ENCODE measurements around the gene SEC11A. TPM values are rescaled to one million over a fixed set of nuclear protein-coding genes. Genes with fewer than 3 reads are reported as not detected.

SEC11A gene
- total RNA-seq, 4 donors from 2014 or later = 19.9 to 124 (median 83.0) TPM

GRCh38 chr15:84750583-84751092 lies 34.7 kb upstream of the SEC11A start:
- Histone ChIP-seq H3K36me3 (no peaks in the 10 kb centered on the region), H3K27me3 (no peaks in the 10 kb centered on the region), H3K27ac (peak overlapping the region; percentile 99 to 100 (median 100)), H3K4me1 (peaks cover 37 to 80% (median 69%) of the 10 kb centered on the region in 4 donors), H3K9me3 (no peaks in the 10 kb centered on the region), H3K4me3 (peak overlapping the region in 2 of 4 donors; percentile 61 to 88)
- no peak for DNase-seq
- TF ChIP-seq CTCF (IDR thresholded peaks at IDR 0.05) = no peak
- no peak for TF ChIP-seq POLR2A (IDR thresholded peaks at IDR 0.05)
- in situ Hi-C loops (cut with MboI; ENCODE audit: low pct_ligation_motif_present in 1 of 4, low pct_unique_long_range_greater_than_20kb in 1 of 4, low sequenced_read_pairs in 3 of 4) = loop anchor here in 1 of 4 donors (25.0 kb wide), 1 partner anchor 88 kb away; the partner anchor contains the start of genes NMB and WDR73
- intact Hi-C loops (cut with DNase I; ENCODE audit: low total_unique reads) = loop anchor here (5.0 to 10.0 kb wide), 2 partner anchors 33 to 64 kb away; partner anchors contain the start of genes ALPK3 and SEC11A
- WGBS, 2 donors (ENCODE audit: low coverage in 1 of 2) = 10 to 30% methylated on average over 1 to 2 of the region's 2 CpGs

GRCh38 chr15:84749111-84749991 lies 33.4 kb upstream of the SEC11A start:
- Histone ChIP-seq H3K4me1 (peaks cover 33 to 78% (median 62%) of the 10 kb centered on the region in 4 donors), H3K4me3 (peak overlapping the region; percentile 61 to 98 (median 85)), H3K27ac (peak overlapping the region; percentile 99 to 100 (median 100)), H3K27me3 (no peaks in the 10 kb centered on the region), H3K9me3 (no peaks in the 10 kb centered on the region), H3K36me3 (no peaks in the 10 kb centered on the region)
- TF ChIP-seq POLR2AphosphoS5 (IDR thresholded peaks at IDR 0.05) (no peak), POLR2A (IDR thresholded peaks at IDR 0.05) (no peak), EP300 (IDR thresholded peaks at IDR 0.05; ENCODE audit: low read depth) (no peak), CTCF (IDR thresholded peaks at IDR 0.05) (peak in 2 of 5 experiments; percentile 17 to 44)
- in situ Hi-C loops (cut with MboI; ENCODE audit: low pct_ligation_motif_present in 1 of 4, low pct_unique_long_range_greater_than_20kb in 1 of 4, low sequenced_read_pairs in 3 of 4) (no loop called here), intact Hi-C loops (cut with DNase I; ENCODE audit: low total_unique reads) (no loop called here)
- WGBS, 2 donors (ENCODE audit: low coverage in 1 of 2) = 6% methylated on average over 11 of the region's 15 CpGs; no CpG with 5 or more reads in 1 of the 2 donors
- DNase-seq = peak; percentile 41

- in situ Hi-C loops (cut with MboI; ENCODE audit: low pct_ligation_motif_present in 1 of 4, low pct_unique_long_range_greater_than_20kb in 1 of 4, low sequenced_read_pairs in 3 of 4) = no loop called here
- Histone ChIP-seq H3K27me3 (no peaks in the 10 kb centered on the region), H3K9me3 (no peaks in the 10 kb centered on the region), H3K4me1 (peaks cover 33 to 69% (median 54%) of the 10 kb centered on the region in 4 donors), H3K27ac (peak within 1 kb of the TSS; percentile 99 to 100 (median 100)), H3K4me3 (peak within 1 kb of the TSS; percentile 61 to 98 (median 85)), H3K36me3 (no peaks in the 10 kb centered on the region)
- intact Hi-C loops (cut with DNase I; ENCODE audit: low total_unique reads) = no loop called here
- WGBS, 2 donors (ENCODE audit: low coverage in 1 of 2) = 0% methylated on average over 4 of the region's 127 CpGs; no CpG with 5 or more reads in 1 of the 2 donors
- peak in 2 of 3 donors; percentile 10 to 15 for TF ChIP-seq POLR2AphosphoS5 (IDR thresholded peaks at IDR 0.05)
- TF ChIP-seq CTCF (IDR thresholded peaks at IDR 0.05) = peak in 2 of 5 experiments; percentile 15 to 36
- TF ChIP-seq EP300 (IDR thresholded peaks at IDR 0.05; ENCODE audit: low read depth) = no peak
- TF ChIP-seq POLR2A (IDR thresholded peaks at IDR 0.05) = no peak
- peak; percentile 89 for DNase-seq
Measured at GRCh38 chr15:84748274-84749110, 32.6 kb upstream of the SEC11A start, which contains the start of gene ZNF592. Gene ZNF592 (plus strand): TSS chr15:84748592. CDS start chr15:84782676, 34,084 bp downstream.
